ENCODE measurements around the gene LETM1. TPM values are rescaled to one million over a fixed set of nuclear protein-coding genes. Genes with fewer than 3 reads are reported as not detected.
A peak's percentile ranks its signal among the peaks of the same experiment; 100 is the strongest.

LETM1 gene
- total RNA-seq, 2 donors from 2014 or later = 32.1 to 34.5 TPM

GRCh38 chr4:1856943-1857699, 1.2 kb upstream of the LETM1 start:
- TF ChIP-seq, protein P1, sequence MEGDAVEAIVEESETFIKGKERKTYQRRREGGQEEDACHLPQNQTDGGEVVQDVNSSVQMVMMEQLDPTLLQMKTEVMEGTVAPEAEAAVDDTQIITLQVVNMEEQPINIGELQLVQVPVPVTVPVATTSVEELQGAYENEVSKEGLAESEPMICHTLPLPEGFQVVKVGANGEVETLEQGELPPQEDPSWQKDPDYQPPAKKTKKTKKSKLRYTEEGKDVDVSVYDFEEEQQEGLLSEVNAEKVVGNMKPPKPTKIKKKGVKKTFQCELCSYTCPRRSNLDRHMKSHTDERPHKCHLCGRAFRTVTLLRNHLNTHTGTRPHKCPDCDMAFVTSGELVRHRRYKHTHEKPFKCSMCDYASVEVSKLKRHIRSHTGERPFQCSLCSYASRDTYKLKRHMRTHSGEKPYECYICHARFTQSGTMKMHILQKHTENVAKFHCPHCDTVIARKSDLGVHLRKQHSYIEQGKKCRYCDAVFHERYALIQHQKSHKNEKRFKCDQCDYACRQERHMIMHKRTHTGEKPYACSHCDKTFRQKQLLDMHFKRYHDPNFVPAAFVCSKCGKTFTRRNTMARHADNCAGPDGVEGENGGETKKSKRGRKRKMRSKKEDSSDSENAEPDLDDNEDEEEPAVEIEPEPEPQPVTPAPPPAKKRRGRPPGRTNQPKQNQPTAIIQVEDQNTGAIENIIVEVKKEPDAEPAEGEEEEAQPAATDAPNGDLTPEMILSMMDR (IDR thresholded peaks at IDR 0.05) = no peak
- H3K4me3 ChIP-seq = peak overlapping the region; percentile 72 to 93
- no peaks in the 10 kb centered on the region for H3K27me3 ChIP-seq
- H3K4me1 ChIP-seq = peaks cover 0 to 34% of the 10 kb centered on the region in 2 donors
- H3K36me3 ChIP-seq = no peaks in the 10 kb centered on the region
- no peak for DNase-seq (ENCODE audit: low spot score)
- H3K9me3 ChIP-seq = no peaks in the 10 kb centered on the region
- H3K27ac ChIP-seq = peak overlapping the region; percentile 88 to 91

DNA sequence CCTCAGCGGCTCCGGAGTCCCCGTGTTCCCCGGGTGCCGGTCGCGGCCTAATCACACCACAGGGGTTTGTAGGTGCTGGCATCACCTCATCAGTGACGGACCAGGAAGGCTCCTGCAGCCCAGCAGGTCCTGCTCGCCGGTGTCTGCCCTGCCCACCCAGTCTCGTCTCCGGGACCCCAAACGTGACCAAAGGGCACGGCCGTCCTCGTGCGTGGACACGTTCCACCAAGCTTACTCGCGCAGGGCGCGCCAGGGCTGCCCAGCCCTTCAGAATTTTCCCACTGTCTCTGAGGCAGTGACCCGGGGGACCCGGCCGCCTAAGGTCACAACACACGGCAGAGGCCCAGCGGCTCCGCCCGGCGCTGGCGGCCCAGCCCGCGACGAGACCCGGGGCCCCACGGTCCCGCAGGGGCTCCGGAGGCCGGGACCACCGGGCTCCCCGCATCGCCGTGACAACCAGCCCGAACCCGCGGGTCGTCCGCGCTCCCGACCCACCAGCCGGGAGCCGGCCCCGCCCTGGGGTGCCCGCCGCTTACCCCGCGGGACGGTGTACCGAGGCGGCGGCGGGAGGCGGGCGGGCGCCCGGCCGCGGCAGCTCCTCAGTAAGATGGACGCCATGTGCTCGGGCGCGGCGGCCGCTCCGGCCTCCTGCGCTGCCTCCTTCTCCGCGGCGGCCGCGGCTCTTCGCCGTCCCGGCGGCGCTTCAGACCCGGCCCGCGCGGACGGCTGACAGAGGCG, 454 bp downstream of the LETM1 start:
- DNase-seq (ENCODE audit: low spot score) = no peak
- TF ChIP-seq, protein P1 (IDR thresholded peaks at IDR 0.05) = no peak

DNA sequence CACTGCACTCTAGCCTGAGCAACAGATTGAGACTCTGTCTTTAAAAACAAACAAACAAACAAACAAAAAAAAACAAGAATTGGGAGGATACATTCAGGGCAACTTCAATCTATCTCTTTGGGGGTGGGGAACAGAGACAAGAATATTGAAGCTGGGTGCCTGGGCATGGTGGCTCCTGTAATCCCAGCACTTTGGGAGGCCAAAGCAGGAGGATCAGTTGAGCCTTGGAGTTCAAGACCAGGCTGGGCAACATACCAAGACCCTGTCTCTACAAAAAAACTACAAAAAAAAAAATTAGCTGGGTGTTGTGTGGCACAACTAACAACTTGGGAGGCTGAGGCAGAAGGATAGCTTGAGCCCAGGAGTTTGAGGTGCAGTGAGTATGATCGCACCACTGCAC, 1.2 kb downstream of the LETM1 start:
- Histone ChIP-seq H3K4me3 (peak overlapping the region in 1 of 2 donors; percentile 72), H3K27ac (peak overlapping the region in 1 of 2 donors; percentile 91), H3K4me1 (peaks cover 0 to 48% of the 10 kb centered on the region in 2 donors), H3K36me3 (no peaks in the 10 kb centered on the region), H3K27me3 (no peaks in the 10 kb centered on the region), H3K9me3 (no peaks in the 10 kb centered on the region)
- TF ChIP-seq, protein P1 (IDR thresholded peaks at IDR 0.05) = no peak
- no peak for DNase-seq (ENCODE audit: low spot score)

More for the DNA sequence above, 454 bp downstream of the LETM1 start:
- Histone ChIP-seq H3K27ac (peak overlapping the region; percentile 82 to 91), H3K4me1 (peaks cover 0 to 48% of the 10 kb centered on the region in 2 donors), H3K27me3 (no peaks in the 10 kb centered on the region), H3K4me3 (peak overlapping the region; percentile 72 to 93), H3K9me3 (no peaks in the 10 kb centered on the region), H3K36me3 (no peaks in the 10 kb centered on the region)

- DNase-seq (ENCODE audit: low spot score) = no peak
- TF ChIP-seq, protein P1 (IDR thresholded peaks at IDR 0.05) = no peak
- Histone ChIP-seq H3K4me1 (peaks cover 0 to 48% of the 10 kb centered on the region in 2 donors), H3K36me3 (no peaks in the 10 kb centered on the region), H3K9me3 (no peaks in the 10 kb centered on the region), H3K27ac (no peak overlapping the region), H3K4me3 (no peak overlapping the region), H3K27me3 (no peaks in the 10 kb centered on the region)
Observed at GRCh38 chr4:1852904-1853623, 2.9 kb downstream of the LETM1 start.

DNA sequence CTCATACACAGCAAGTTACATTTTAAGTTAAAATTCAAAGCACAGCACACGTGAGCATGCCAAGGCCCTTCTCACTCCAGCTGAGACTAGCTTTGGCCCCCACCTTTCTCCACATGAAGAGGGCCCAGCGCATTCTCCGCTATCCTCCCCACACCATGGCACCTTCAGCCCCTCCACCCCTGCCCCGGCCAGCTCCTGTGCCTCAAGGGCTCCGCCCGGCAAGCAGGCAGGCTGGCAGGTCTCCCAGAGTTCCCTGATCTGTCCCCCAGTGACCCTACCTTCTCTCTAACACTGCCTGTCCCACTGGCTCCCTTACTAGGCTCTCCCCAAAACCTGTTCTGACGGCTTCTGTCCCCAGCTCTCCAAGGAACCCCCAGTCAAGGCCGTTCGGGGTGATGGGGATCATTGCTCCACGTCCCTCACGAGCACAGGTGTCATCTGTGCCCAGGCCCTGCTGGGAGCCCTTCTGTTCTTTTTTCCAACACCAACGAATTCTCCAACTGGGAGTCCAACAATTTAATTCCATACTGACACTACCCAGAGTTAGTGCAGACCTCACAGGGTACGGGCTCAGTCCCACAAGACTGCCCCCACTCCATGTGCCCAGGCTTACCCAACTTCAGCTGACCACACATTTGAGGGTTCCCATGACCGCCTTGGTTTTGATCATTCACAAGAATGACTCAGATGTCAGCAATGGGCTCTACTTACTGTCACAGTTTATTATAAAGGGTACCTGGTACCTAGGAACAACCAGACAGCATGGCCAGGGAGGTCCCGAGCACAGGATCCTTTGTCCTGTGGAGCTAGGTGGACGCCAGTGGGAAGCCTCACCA, 4.2 kb downstream of the LETM1 start:
- TF ChIP-seq, protein P1 (IDR thresholded peaks at IDR 0.05) = no peak
- Histone ChIP-seq H3K27ac (peak overlapping the region; percentile 40 to 44), H3K36me3 (no peaks in the 10 kb centered on the region), H3K4me1 (peaks cover 0 to 40% of the 10 kb centered on the region in 2 donors), H3K9me3 (no peaks in the 10 kb centered on the region), H3K27me3 (no peaks in the 10 kb centered on the region), H3K4me3 (no peak overlapping the region)
- no peak for DNase-seq (ENCODE audit: low spot score)

Measured in right atrium auricular region (tissue), 2 donors.